Neural cell (in vitro differentiated cells): ENCODE measurements around the gene SIAE. TPM values are rescaled to one million over a fixed set of nuclear protein-coding genes. Genes with fewer than 3 reads are reported as not detected.

Experiments used
- H2AFZ ChIP-seq: fragments of 200-600, 300-800 bp; sonication (generic), shearing (Covaris generic); 2 replicates; pipeline ENCODE4 v1.6.0; 2014; ENCODE audit warnings: low read depth, mild to moderate bottlenecking, antibody characterized with exemption, low read length, moderate library complexity
- H3F3A ChIP-seq: fragments of 200-600 bp; shearing (Covaris generic); 2 replicates; pipeline ENCODE4 v1.6.1; 2016; ENCODE audit warnings: mild to moderate bottlenecking, moderate library complexity, mixed read lengths, antibody characterized with exemption, low read length; ENCODE audit not compliant: insufficient read depth, poor library complexity, severe bottlenecking
- H3K27ac ChIP-seq: fragments of 200-600, 300-800 bp; sonication (generic), shearing (Covaris generic); 2 replicates; pipeline ENCODE4 v1.5.1; 2014; ENCODE audit warnings: mild to moderate bottlenecking, low read length, moderate library complexity
- H3K27me3 ChIP-seq: fragments of 300-800, 200-600 bp; sonication (generic), shearing (Covaris generic); 2 replicates; pipeline ENCODE4 v1.6.0; 2014; ENCODE audit warnings: mild to moderate bottlenecking, low read depth, low read length, moderate library complexity; ENCODE audit not compliant: insufficient read depth
- H3K36me3 ChIP-seq: fragments of 300-800, 200-600 bp; sonication (generic), shearing (Covaris generic); 2 replicates; pipeline ENCODE4 v1.5.1; 2014; ENCODE audit warnings: mild to moderate bottlenecking, antibody characterized with exemption, low read length, moderate library complexity; ENCODE audit not compliant: insufficient read depth
- H3K4me2 ChIP-seq: fragments of 300-800, 200-600 bp; sonication (generic), shearing (Covaris generic); 2 replicates; pipeline ENCODE4 v1.6.0; 2014; ENCODE audit warnings: mild to moderate bottlenecking, low read length
- H3K4me3 ChIP-seq: fragments of 300-800, 200-600 bp; sonication (generic), shearing (Covaris generic); 2 replicates; pipeline ENCODE4 v1.5.1; 2014; ENCODE audit warnings: mild to moderate bottlenecking, low read length, moderate library complexity
- H3K79me2 ChIP-seq: fragments of 200-600 bp; shearing (Covaris generic); replicated peaks from 2 replicates; pipeline ENCODE4 v1.6.0; 2014; ENCODE audit warnings: mild to moderate bottlenecking, low read length, moderate library complexity; ENCODE audit not compliant: insufficient read depth
- H3K9ac ChIP-seq: fragments of 300-800, 200-600 bp; sonication (generic), shearing (Covaris generic); 2 replicates; pipeline ENCODE4 v1.6.1; 2016; ENCODE audit warnings: mild to moderate bottlenecking, low read length, mixed read lengths
- H3K9me2 ChIP-seq: fragments of 200-600 bp; shearing (Covaris generic); 2 replicates; pipeline ENCODE4 v1.6.1; 2016; ENCODE audit warnings: mild to moderate bottlenecking, low read length, mixed read lengths; ENCODE audit not compliant: insufficient read depth
- H3K9me3 ChIP-seq: fragments of 200-600, 300-800 bp; sonication (generic), shearing (Covaris generic); 2 replicates; pipeline ENCODE4 v1.6.1; 2016; ENCODE audit warnings: mild to moderate bottlenecking, mixed run types, low read length, moderate library complexity, mixed read lengths
- H4K20me1 ChIP-seq: fragments of 200-600 bp; shearing (Covaris generic); 2 replicates; pipeline ENCODE4 v1.6.1; 2016; ENCODE audit warnings: mild to moderate bottlenecking, mixed run types; ENCODE audit not compliant: insufficient read depth
- EP300 ChIP-seq: fragments of 450-650 bp; conservative IDR thresholded peaks from 2 replicates; pipeline ENCODE4 v1.6.1; 2014; ENCODE audit warnings: antibody characterized with exemption, mild to moderate bottlenecking, moderate library complexity; ENCODE audit not compliant: poor library complexity, severe bottlenecking
- EZH2 ChIP-seq: fragments of 200-600, 300-800 bp; shearing (Covaris generic), sonication (generic); IDR thresholded peaks from 2 replicates; pipeline ENCODE4 v1.6.1; 2014; ENCODE audit warnings: antibody characterized with exemption, low read length, borderline replicate concordance, mild to moderate bottlenecking; ENCODE audit not compliant: insufficient read depth, poor library complexity, severe bottlenecking
- MXI1 ChIP-seq: fragments of 450-650 bp; conservative IDR thresholded peaks from 2 replicates; pipeline ENCODE4 v1.6.1; 2014; ENCODE audit warnings: antibody characterized with exemption, mild to moderate bottlenecking; ENCODE audit not compliant: poor library complexity, severe bottlenecking
- POLR2AphosphoS5 ChIP-seq: IDR thresholded peaks from 2 replicates; pipeline ENCODE4 v1.6.1; 2012
- RAD21 ChIP-seq: fragments of 450-650 bp; conservative IDR thresholded peaks from 2 replicates; pipeline ENCODE4 v1.6.1; 2014; ENCODE audit warnings: antibody characterized with exemption, mild to moderate bottlenecking, moderate library complexity
- SMC3 ChIP-seq: fragments of 450-650 bp; conservative IDR thresholded peaks from 2 replicates; pipeline ENCODE4 v1.6.1; 2014; ENCODE audit warnings: antibody characterized with exemption, mild to moderate bottlenecking, moderate library complexity; ENCODE audit not compliant: poor library complexity
- TAF1 ChIP-seq: IDR thresholded peaks from 2 replicates; pipeline ENCODE4 v1.6.1; 2012; ENCODE audit warnings: low read depth
- polyA minus RNA-seq: library from RNA; depleted of rRNA, polyadenylated mRNA; stranded (reverse); fragments of >200 nt; gene quantifications from 2 replicates; pipeline ENCODE4 v1.2.3, GENCODE V29; 2014
- polyA plus RNA-seq: library from polyadenylated mRNA; depleted of rRNA; stranded (reverse); fragments of >200 nt; gene quantifications from 2 replicates; pipeline ENCODE4 v1.2.3, GENCODE V29; 2014
- TF ChIP-seq, protein P1 (sequence below): IDR thresholded peaks from 2 replicates; pipeline ENCODE4 v1.6.1; 2012; ENCODE audit warnings: borderline replicate concordance
- TF ChIP-seq, protein P2 (sequence below): fragments of 450-650 bp; IDR thresholded peaks from 2 replicates; pipeline ENCODE4 v1.5.1; 2014; ENCODE audit warnings: antibody characterized with exemption, mild to moderate bottlenecking, moderate library complexity; ENCODE audit not compliant: poor library complexity, severe bottlenecking

The SIAE gene, protein sequence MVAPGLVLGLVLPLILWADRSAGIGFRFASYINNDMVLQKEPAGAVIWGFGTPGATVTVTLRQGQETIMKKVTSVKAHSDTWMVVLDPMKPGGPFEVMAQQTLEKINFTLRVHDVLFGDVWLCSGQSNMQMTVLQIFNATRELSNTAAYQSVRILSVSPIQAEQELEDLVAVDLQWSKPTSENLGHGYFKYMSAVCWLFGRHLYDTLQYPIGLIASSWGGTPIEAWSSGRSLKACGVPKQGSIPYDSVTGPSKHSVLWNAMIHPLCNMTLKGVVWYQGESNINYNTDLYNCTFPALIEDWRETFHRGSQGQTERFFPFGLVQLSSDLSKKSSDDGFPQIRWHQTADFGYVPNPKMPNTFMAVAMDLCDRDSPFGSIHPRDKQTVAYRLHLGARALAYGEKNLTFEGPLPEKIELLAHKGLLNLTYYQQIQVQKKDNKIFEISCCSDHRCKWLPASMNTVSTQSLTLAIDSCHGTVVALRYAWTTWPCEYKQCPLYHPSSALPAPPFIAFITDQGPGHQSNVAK
- polyA plus RNA-seq, result 4.0 and 4.3 TPM in 2 replicates
- polyA minus RNA-seq, result 4.9 and 5.3 TPM in 2 replicates

- Histone ChIP-seq H3K9me2 (no peaks in the 10 kb centered on the region), H3K36me3 (no peaks in the 10 kb centered on the region), H3F3A (no peaks in the 10 kb centered on the region), H2AFZ (no peak within 1 kb of the TSS), H3K4me3 (peak within 1 kb of the TSS; percentile 69), H3K4me2 (peak within 1 kb of the TSS; percentile 38), H4K20me1 (no peaks in the 10 kb centered on the region), H3K79me2 (no peaks in the 10 kb centered on the region), H3K9ac (peak within 1 kb of the TSS; percentile 65), H3K27ac (peak within 1 kb of the TSS; percentile 10), H3K27me3 (peaks cover 21% of the 10 kb centered on the region), H3K9me3 (no peaks in the 10 kb centered on the region)
- peak; percentile 19 for TF ChIP-seq RAD21
- peak; percentile 39 for TF ChIP-seq EP300
- TF ChIP-seq, protein P1, sequence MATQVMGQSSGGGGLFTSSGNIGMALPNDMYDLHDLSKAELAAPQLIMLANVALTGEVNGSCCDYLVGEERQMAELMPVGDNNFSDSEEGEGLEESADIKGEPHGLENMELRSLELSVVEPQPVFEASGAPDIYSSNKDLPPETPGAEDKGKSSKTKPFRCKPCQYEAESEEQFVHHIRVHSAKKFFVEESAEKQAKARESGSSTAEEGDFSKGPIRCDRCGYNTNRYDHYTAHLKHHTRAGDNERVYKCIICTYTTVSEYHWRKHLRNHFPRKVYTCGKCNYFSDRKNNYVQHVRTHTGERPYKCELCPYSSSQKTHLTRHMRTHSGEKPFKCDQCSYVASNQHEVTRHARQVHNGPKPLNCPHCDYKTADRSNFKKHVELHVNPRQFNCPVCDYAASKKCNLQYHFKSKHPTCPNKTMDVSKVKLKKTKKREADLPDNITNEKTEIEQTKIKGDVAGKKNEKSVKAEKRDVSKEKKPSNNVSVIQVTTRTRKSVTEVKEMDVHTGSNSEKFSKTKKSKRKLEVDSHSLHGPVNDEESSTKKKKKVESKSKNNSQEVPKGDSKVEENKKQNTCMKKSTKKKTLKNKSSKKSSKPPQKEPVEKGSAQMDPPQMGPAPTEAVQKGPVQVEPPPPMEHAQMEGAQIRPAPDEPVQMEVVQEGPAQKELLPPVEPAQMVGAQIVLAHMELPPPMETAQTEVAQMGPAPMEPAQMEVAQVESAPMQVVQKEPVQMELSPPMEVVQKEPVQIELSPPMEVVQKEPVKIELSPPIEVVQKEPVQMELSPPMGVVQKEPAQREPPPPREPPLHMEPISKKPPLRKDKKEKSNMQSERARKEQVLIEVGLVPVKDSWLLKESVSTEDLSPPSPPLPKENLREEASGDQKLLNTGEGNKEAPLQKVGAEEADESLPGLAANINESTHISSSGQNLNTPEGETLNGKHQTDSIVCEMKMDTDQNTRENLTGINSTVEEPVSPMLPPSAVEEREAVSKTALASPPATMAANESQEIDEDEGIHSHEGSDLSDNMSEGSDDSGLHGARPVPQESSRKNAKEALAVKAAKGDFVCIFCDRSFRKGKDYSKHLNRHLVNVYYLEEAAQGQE, result peak; percentile 54
- TF ChIP-seq SMC3, result peak; percentile 11
- no peak for TF ChIP-seq TAF1
- no peak for TF ChIP-seq EZH2
- TF ChIP-seq, protein P2, sequence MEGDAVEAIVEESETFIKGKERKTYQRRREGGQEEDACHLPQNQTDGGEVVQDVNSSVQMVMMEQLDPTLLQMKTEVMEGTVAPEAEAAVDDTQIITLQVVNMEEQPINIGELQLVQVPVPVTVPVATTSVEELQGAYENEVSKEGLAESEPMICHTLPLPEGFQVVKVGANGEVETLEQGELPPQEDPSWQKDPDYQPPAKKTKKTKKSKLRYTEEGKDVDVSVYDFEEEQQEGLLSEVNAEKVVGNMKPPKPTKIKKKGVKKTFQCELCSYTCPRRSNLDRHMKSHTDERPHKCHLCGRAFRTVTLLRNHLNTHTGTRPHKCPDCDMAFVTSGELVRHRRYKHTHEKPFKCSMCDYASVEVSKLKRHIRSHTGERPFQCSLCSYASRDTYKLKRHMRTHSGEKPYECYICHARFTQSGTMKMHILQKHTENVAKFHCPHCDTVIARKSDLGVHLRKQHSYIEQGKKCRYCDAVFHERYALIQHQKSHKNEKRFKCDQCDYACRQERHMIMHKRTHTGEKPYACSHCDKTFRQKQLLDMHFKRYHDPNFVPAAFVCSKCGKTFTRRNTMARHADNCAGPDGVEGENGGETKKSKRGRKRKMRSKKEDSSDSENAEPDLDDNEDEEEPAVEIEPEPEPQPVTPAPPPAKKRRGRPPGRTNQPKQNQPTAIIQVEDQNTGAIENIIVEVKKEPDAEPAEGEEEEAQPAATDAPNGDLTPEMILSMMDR, result no peak
- peak; percentile 19 for TF ChIP-seq MXI1
- peak; percentile 44 for TF ChIP-seq POLR2AphosphoS5
These were observed at the start of gene SIAE, which contains the start of gene SPA17 for GRCh38 chr11:124673333-124674167. Gene SIAE, minus strand, starts transcription at chr11:124673739. Its CDS starts 31 bp downstream, at chr11:124673708. Gene SPA17, plus strand, starts transcription at chr11:124673904. Its CDS starts 1,361 bp downstream, at chr11:124675265.

GRCh38 chr11:124722176-124722575 is 48.6 kb upstream of the SIAE start:
- Histone ChIP-seq H2AFZ (no peak overlapping the region), H3F3A (no peaks in the 10 kb centered on the region), H3K9me2 (no peaks in the 10 kb centered on the region), H3K9ac (no peak overlapping the region), H3K27me3 (peaks cover 31% of the 10 kb centered on the region), H3K9me3 (no peaks in the 10 kb centered on the region), H3K4me3 (no peak overlapping the region), H3K27ac (no peak overlapping the region), H3K79me2 (no peaks in the 10 kb centered on the region), H3K36me3 (no peaks in the 10 kb centered on the region), H3K4me2 (no peak overlapping the region), H4K20me1 (no peaks in the 10 kb centered on the region)
- TF ChIP-seq POLR2AphosphoS5, result no peak
- TF ChIP-seq SMC3, result no peak
- TF ChIP-seq RAD21, result no peak
- TF ChIP-seq, protein P1, result no peak
- TF ChIP-seq MXI1, result no peak
- TF ChIP-seq, protein P2, result no peak
- no peak for TF ChIP-seq TAF1
- no peak for TF ChIP-seq EZH2
- no peak for TF ChIP-seq EP300
